ENCODE data around the gene ZNF808. TPM values are rescaled to one million over a fixed set of nuclear protein-coding genes. Genes with fewer than 3 reads are reported as not detected.
A peak's percentile ranks its signal among the peaks of the same experiment; 100 is the strongest.

Gene ZNF808
- total and polyA plus RNA-seq, 2 of the 13 experiments (the other 11 are each of a cell fraction or from before 2014, with no cell fraction given) = 3.0 to 7.4 TPM

- TF ChIP-seq ZNF691 (CRISPR knock-in tag; IDR thresholded peaks at IDR 0.05; ENCODE audit: borderline replicate concordance, low read depth) (no peak), PHF8 (CRISPR knock-in tag; IDR thresholded peaks at IDR 0.05) (peak; percentile 78), JUNB (CRISPR knock-in tag; IDR thresholded peaks at IDR 0.05; ENCODE audit: borderline replicate concordance) (no peak), ZBTB4 (CRISPR knock-in tag; IDR thresholded peaks at IDR 0.05; ENCODE audit: borderline replicate concordance) (no peak), ARNT2 (CRISPR knock-in tag; IDR thresholded peaks at IDR 0.05; ENCODE audit: low read depth) (no peak), ZNF121 (CRISPR knock-in tag; IDR thresholded peaks at IDR 0.05) (no peak), ZNF20 (CRISPR knock-in tag; IDR thresholded peaks at IDR 0.05) (no peak), YEATS4 (CRISPR knock-in tag; IDR thresholded peaks at IDR 0.05; ENCODE audit: borderline replicate concordance) (peak; percentile 31; the same call in 1 of the 2 replicates), ZFY (CRISPR knock-in tag; IDR thresholded peaks at IDR 0.05) (peak; percentile 60), EEA1 (CRISPR knock-in tag; IDR thresholded peaks at IDR 0.05; ENCODE audit: borderline replicate concordance) (no peak), ZNF614 (CRISPR knock-in tag; IDR thresholded peaks at IDR 0.05; ENCODE audit: borderline replicate concordance) (no peak; the same call in 1 of the 2 replicates), SMC3 (IDR thresholded peaks at IDR 0.05; ENCODE audit: low read length) (no peak), DNMT3B (CRISPR knock-in tag; conservative IDR thresholded peaks at IDR 0.05) (no peak), CAMTA2 (CRISPR knock-in tag; IDR thresholded peaks at IDR 0.05; ENCODE audit: borderline replicate concordance) (no peak), POLR2AphosphoS5 (IDR thresholded peaks at IDR 0.05; ENCODE audit: low read depth, low read length) (peak; percentile 64), ZBTB49 (CRISPR knock-in tag; IDR thresholded peaks at IDR 0.05; ENCODE audit: borderline replicate concordance) (no peak), PITX1 (CRISPR knock-in tag; IDR thresholded peaks at IDR 0.05) (no peak), CEBPZ (IDR thresholded peaks at IDR 0.05; ENCODE audit: low read length) (no peak), POLR2A (IDR thresholded peaks at IDR 0.05; ENCODE audit: insufficient read depth in 1 of 2, low read depth in 2 of 2, low read length in 2 of 2) (peak; percentile 65 to 76), BHLHE40 (IDR thresholded peaks at IDR 0.05; ENCODE audit: low read length) (no peak), SSRP1 (CRISPR knock-in tag; IDR thresholded peaks at IDR 0.05) (no peak)
These were observed at the start of gene ZNF808 (continued) for GRCh38 chr19:52527134-52527955.
